Fibroblast of mammary gland (primary cell): Measurements from ENCODE around the gene VPS13D.

Experiments
- DNase-seq: peaks from one replicate; pipeline ENCODE4 v3.0.0-alpha.2; 2010; ENCODE audit warnings: low read depth
- H3K4me3 ChIP-seq: 2 replicates; pipeline ENCODE4 v1.5.1; 2011; ENCODE audit warnings: low read depth, mild to moderate bottlenecking, low read length, moderate library complexity; ENCODE audit not compliant: control insufficient read depth
- TF ChIP-seq, protein P1 (sequence below): conservative IDR thresholded peaks from 2 replicates; pipeline ENCODE4 v1.5.1; 2011; ENCODE audit warnings: low read depth, low read length, inconsistent platforms; ENCODE audit not compliant: control insufficient read depth, insufficient read depth

VPS13D gene

DNA sequence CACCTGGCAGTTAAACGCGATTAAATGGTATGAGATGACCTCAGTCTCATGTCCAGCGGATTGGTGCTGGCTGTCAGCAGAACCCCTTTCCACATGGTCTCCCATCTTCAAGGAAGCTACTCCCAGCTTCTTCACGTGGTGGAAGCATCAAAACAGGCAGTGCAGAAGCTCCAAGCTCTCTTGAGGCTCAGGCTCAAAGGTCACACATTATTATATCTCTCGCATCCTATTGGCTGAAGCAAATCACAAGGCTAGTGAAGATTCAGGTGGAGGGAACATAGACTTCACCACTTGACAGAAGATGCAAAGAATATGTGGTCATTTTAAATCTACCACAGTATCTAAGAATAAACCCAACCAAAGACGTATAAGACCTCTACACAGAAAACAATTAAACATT lies 181.9 kb downstream of the VPS13D start:
- no peak overlapping the region for H3K4me3 ChIP-seq
- TF ChIP-seq, protein P1, sequence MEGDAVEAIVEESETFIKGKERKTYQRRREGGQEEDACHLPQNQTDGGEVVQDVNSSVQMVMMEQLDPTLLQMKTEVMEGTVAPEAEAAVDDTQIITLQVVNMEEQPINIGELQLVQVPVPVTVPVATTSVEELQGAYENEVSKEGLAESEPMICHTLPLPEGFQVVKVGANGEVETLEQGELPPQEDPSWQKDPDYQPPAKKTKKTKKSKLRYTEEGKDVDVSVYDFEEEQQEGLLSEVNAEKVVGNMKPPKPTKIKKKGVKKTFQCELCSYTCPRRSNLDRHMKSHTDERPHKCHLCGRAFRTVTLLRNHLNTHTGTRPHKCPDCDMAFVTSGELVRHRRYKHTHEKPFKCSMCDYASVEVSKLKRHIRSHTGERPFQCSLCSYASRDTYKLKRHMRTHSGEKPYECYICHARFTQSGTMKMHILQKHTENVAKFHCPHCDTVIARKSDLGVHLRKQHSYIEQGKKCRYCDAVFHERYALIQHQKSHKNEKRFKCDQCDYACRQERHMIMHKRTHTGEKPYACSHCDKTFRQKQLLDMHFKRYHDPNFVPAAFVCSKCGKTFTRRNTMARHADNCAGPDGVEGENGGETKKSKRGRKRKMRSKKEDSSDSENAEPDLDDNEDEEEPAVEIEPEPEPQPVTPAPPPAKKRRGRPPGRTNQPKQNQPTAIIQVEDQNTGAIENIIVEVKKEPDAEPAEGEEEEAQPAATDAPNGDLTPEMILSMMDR: no peak

GRCh38 chr1:12412439-12412838 lies 182.6 kb downstream of the VPS13D start:
- no peak for DNase-seq
- TF ChIP-seq, protein P1: no peak
- H3K4me3 ChIP-seq: no peak overlapping the region

More for the DNA sequence above, 181.9 kb downstream of the VPS13D start:
- DNase-seq: no peak

DNA sequence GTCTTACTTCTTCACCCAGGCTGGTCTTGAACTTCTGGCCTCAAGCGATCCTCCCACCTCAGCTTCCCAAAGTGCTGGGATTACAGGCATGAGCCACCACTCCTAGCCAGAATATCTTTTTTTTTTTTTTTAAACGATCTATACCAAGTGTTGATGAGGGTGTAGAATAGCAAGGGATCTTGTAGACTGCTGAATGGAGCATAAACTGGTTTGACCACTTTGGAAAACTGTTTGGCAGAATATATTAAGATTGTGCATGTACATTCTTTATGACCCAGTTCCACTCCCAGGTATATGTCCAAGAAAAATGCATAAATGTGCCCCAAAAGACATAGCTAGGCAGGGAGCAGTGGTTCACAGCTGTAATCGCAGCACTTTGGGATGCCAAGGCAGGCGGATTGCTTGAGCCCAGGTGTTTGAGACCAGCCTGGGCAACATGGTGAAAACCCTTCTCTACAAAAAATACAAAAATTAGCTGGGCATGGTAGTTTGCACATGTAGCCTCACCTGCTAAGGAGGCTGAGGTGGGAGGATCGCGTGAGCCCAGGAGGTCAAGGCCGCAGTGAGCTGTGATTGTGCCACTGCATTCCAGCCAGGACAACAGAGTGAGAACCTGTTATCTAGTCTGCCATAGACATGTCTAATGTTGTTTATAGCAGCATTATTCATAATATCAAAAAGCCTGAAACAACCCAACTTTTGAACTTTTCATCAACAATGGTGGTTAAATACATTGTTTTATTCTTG lies 184.0 kb downstream of the VPS13D start:
- DNase-seq: no peak
- H3K4me3 ChIP-seq: no peak overlapping the region
- TF ChIP-seq, protein P1: no peak

DNA sequence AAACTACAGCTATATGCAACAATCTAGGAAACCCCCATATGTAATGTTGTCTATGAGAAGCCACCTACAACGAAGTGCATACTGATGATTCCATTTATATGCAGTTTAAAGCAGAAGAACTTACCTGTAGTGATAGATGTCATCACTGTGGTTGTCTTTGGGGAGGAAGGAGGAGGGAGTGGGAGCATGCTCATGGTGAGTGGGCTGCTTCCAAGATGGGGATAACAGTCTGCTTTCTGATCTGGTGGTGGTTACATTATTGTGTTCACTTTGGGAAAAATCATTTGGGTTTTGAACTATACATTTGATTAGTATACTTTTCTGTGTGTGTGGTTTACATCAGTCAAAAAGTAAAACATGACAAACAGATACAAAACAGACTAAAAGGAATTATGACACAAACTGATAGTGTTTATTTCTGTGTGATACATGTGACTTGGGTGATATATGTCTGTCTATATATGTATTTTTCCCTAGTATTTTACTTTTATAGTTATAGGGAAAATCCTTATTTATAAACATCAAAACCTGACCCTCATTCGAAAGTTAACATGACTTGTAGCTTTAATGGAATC lies 184.7 kb downstream of the VPS13D start:
- TF ChIP-seq, protein P1: no peak
- no peak overlapping the region for H3K4me3 ChIP-seq
- no peak for DNase-seq

GRCh38 chr1:12415038-12415466 lies 185.2 kb downstream of the VPS13D start:
- no peak overlapping the region for H3K4me3 ChIP-seq
- DNase-seq: peak; percentile 68
- TF ChIP-seq, protein P1: no peak

DNA sequence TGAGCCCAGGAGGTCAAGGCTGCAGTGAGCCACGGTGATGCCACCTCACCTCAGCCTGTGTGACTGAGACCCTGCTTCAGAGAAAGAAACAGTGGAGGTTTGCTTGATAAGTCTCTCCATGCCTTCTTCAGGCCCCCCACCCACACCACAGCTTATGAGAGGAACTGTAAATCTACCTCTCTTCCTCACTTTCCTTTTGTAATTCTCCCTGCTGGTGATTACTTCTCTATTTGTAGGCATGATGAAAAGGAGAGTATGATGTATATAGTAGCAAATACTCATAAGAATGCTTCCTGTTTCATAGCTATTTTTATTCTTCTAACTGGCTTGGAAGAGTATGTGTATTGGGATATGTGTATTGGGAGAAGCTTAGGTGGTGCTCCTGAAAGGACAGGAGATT lies 186.3 kb downstream of the VPS13D start:
- H3K4me3 ChIP-seq: no peak overlapping the region
- TF ChIP-seq, protein P1: no peak
- no peak for DNase-seq

GRCh38 chr1:12416744-12417143 lies 186.9 kb downstream of the VPS13D start:
- TF ChIP-seq, protein P1: no peak
- DNase-seq: no peak
- H3K4me3 ChIP-seq: no peak overlapping the region
